HG02943 (cell line): ENCODE data around the gene SH2D5.
"Not testable (repeated sequence)": the region's sequence is repeated elsewhere in the genome, so short reads cannot be mapped to it uniquely, and the experiment has no call there.

Experiments used
- ATAC-seq: cut with Tn5 transposase; IDR thresholded peaks from one replicate; pipeline ENCODE4 v1.9.1; 2021; ENCODE audit warnings: mild to moderate bottlenecking, low read depth, moderate library complexity; ENCODE audit not compliant: unreplicated experiment

SH2D5 gene

DNA sequence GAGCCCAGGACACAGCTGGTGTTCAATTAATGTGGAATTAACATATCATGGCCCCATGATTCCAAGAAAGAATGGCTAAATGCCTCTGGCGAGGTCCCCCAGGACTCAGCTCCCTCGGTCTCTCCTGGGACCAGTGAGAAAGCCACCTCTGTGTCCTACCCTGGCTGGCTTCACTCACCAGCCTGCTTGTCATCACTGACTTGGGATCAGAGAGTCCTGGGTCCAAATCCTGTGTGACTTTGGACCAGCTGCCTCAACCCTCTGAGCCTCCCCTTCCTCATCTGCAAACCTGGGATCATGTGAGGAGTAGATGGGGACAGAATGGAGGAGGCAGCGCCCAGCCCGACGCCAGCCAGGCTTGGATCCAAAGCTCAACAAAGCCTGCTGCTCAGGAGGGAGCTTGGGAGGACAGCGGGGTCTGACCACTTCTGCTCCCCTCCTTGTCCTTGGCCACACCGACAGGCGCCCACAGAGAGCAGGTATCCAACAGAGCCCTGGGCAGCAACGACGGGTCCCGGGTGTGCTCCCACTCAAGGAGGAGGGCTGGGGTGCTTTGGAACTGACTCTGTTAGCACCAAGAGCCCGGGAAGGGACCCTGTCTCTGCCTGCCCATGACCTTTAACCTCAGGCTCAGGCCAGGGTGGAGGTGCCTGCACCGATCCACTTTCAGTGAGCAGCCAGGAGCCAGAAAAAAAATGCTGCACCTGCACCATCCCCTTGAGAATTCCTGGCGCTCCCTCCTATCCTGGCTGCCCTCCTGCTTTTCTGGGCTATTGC lies 3.2 kb downstream of the SH2D5 start:
- ATAC-seq, result no peak

DNA sequence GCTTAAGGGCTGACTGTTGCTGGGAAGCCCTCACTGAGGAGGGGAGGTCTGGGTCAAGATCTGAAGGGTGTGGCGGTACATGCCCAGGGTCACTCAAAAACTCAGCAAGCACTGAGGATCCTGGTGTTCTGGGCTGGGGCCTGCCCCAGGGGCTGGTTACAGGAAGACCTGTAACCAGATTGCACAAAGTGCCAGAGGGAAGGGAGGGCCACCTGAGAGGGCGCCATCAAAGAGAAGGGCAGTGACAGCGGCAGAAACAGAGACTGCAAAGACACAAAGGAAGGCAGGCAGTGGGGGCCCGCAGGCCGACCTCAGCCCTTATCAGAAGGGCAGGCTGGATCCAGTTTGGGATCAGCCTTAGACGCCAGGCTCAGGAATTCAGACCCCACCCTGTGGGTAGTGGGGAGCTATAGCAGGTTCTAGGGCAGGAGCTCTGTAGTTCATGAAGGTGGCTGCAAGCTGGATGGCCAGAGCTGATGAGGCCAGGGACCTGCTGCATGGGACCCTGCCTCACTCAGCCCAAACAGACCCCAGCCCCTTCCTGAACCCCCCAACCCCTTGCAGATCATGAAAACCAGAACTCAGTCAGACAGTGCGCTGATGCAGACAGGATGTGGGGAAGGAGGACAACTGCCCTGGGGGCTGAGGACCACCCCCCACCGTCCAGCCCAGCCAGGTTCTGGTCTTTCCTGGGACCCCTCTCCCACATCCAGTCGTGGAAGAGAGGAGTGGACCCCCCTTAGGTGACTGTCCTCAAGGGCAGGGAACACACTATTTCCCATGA lies 3.9 kb downstream of the SH2D5 start:
- no peak for ATAC-seq

DNA sequence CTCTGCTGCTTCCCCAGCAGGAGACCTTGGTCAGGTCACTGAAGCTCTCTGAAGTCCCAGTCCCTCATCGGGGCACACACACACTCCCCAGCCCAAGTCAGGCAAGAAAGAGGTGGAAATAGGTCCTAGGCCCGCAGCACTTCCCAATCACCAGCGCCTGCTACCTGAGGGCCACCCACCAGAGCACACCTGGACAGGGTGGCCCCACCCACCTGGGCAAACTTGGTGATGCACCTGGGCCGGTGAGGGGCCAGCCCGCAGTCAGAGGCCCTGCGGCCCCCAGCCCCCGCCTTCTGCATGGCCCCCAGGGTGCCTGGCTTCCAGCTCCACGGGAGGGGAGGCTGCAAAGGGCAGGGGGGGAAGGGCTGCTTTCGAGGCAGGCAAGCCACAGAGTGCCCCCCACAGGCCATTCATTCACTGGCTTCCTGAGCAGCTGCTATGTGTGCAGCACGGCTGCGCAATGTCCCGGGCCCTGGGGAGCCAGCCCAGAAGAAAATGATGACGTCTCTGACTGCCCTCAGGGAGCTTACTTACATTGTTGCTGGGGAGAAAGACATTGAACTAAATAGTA lies 4.7 kb downstream of the SH2D5 start:
- ATAC-seq, result no peak

DNA sequence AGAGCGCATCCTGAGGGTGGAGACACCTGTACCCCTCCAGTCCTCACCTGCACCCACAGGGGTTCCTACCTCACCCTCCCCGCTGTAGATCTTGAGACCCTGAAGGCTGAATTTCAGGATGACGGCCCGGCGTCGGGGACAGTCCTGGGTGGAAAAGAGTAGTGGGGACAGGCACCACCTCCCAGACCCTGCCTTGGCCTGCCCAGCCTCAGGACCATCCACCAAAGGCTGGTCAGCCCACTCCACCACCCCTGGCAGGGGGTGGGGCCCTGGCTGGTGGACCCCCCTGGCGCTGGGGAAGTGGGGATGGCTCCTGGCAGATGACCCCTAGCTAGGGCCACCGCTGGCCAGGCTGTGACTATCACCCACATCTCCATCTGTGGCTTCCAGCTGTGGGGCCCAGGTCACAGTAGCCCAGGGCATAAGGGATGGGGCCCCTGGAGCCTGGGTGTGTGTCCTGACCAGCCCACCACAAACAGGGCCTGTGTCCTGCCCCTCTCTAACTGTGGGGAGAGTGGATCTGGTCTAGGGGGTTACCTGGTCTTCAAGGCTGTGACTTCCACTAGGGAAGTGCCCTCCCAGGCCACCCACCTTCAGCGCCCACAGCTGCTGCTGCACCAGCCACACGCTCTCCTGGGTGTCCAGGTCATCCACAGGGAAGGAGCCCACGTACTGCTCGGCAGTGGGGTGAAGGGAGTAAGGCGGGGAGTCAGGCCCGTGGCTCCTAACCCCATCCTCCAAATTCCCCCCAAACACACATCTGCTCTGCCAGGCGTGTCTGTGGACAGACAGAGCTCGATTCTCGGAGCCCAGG lies 5.4 kb downstream of the SH2D5 start:
- ATAC-seq, result no peak

DNA sequence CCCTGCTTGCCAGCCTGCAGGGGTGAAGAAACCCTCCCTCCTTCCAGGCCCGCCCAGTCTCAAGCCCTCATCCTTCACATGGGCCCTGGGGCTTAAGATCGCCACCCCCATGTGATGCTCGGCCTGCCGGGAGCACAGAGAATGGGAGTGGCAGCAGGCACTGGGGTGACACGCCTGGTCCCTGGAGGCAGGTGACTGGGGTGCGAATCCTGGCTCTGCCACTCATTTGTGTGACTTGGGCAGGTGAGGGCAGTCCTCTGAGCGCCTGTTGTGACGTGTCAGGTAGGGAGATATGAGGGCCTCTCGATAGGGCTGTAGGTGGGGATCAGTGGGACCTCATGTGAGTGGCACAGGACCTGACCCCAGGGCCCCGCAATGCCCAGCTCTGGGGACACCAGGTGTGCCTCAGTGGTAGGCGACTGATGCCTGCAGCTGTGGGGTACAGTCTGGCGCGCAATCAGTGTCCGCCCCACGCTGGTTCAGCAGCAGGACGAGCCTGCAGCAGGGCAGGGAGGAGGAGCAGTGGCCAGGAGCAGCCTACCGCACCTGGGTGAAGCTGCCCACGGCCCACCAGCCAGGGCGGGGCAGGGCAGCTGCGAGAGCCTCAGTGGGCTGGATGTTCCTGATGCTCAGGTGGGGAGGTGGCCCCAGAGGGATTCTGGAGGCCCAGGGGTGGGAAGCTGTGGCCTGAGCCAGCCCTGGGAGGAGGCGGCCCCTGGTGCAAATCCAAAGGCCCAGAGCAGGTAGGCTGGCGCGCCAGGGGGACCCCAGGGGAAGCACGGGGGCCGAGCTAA lies 6.2 kb downstream of the SH2D5 start:
- ATAC-seq, result no peak

DNA sequence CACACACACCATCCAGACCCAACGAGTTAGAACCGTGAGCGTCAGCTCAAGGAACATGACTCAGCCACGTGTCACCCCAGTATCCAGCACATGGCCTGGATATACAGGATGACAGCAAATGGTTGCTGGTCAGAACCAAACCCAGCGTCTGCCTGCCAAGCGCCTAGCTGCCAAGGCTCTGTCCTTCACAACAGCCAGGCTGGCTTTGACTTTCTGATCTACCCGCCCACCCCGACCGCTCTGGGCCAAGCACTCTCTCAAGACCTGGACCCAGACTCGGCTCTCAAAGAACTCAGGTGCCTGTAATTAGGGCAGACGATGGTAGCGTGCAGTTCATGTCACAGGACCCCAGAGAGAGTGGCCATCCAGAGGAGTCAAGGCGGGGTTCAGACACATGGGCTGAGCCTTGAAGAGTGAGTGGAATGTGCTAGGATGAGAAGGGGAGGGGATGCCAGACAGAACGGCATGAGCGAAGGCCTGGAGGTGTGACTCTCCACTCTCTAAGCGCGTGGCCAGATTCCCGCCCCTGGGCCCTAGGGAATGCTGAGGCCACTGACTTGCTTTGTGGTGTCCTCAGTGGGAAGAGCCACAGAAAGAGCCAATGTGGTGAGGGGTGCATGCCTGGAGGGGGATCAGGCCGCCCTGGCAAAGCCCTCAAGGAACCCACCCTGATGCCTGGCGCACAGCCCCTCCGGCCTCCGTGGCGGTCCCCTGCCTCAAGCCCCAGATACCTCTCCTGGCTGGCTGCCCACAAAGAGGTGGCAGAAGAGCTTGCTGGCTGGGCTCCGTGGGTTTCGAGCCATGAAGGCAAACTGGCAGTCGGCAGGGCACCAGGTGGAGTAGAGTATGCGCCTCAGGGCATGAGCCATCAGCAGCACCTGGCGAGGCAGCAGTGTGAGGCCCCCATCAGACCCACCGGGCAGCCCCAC lies 7.0 kb downstream of the SH2D5 start:
- ATAC-seq, result no peak

DNA sequence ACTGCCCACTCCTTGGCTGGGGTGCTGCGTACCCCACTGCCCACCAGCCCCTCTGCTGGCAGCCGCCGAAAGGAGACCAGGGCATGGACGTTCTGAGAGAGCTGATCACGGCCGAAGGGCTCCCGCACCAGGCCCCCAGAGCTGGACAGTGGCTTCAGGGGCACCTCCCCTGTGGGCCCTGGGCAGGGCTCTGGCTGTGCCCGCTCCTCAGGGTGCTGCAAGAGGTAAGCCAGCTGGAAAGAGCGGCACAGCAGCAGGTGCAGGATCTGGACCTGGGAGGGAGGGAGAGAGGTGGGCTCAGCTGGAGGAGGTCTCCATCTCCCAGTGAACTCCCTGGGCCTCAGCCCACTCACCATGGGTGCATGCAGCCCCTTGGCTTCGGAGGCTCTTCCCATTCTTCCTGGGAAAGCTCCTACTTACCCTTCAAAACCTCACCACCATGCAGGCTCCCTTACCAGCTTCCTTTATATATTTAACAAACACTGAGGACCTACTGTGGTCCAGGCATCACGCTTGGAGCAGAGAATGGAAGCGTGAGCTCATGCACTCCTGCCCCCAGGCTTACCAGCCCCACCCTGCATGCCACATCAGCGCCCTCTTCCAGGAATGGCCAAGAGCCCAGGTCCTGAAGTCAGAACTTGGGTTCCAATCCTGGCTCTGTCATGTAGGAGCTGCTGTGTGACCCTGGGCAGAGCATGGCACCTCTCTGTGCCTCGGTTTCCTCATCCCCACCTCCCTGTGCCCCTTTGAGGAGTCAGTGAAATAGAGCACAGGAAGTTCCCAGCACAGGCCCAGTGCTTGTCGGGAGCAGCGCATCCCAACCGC lies 7.9 kb downstream of the SH2D5 start:
- no peak for ATAC-seq

DNA sequence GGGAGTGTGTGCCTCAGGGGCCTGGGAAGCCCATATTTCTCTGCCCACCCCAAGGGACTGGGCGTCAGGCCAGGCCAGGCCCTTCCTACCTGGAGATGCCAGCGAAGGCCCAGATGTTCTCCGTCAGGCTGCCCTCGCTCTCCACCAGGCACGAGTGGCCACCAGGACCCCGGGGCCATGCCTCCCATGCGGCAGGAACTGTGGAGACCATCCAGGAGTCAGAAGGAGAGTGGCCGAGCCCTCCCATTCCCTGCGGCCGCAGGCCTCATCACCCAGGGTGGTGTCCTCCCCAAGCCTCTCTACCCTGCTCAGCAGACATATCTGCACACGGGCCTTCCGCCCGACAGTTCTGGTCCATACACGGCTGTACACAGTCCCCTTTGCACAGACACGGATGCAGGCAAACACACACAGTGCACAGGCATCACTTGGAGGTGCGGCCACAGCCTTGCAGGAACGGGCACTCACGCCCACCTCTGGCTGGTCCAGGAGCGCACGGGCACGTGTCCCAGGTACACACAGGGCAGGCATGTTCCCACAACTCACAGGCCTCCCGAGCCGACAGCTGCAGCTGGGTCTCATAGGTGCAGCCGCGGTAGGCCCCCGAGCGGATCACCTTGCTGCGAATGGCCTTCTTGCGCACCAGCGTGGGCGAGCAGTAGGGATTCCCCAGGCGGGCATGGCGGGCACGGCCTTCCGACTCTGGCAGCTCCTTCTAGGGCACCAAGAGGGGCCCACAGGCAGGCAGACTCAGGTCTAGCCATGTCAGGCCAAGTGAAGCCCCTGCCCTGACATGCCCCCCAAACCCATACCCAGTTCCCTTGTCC lies 8.8 kb downstream of the SH2D5 start:
- ATAC-seq, result no peak

DNA sequence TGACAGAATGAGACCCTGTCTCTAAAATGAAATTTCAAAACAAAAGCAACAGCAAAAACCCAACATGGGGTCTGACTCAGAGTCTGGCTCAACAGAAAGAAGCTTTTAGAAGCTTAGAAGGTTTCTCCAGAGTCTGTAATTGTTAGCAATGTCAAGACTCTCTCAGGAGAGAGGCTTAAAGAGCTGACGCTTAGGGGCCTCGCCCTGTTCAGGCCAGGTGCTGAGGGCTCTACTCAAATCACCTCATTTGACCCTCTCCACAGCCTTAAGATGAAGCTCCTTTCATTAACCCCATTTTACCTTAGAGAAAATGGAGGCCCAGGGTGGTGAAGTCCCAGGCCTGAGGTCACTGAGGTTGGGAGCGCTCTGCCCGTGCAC lies 9.4 kb downstream of the SH2D5 start:
- ATAC-seq, result no peak

DNA sequence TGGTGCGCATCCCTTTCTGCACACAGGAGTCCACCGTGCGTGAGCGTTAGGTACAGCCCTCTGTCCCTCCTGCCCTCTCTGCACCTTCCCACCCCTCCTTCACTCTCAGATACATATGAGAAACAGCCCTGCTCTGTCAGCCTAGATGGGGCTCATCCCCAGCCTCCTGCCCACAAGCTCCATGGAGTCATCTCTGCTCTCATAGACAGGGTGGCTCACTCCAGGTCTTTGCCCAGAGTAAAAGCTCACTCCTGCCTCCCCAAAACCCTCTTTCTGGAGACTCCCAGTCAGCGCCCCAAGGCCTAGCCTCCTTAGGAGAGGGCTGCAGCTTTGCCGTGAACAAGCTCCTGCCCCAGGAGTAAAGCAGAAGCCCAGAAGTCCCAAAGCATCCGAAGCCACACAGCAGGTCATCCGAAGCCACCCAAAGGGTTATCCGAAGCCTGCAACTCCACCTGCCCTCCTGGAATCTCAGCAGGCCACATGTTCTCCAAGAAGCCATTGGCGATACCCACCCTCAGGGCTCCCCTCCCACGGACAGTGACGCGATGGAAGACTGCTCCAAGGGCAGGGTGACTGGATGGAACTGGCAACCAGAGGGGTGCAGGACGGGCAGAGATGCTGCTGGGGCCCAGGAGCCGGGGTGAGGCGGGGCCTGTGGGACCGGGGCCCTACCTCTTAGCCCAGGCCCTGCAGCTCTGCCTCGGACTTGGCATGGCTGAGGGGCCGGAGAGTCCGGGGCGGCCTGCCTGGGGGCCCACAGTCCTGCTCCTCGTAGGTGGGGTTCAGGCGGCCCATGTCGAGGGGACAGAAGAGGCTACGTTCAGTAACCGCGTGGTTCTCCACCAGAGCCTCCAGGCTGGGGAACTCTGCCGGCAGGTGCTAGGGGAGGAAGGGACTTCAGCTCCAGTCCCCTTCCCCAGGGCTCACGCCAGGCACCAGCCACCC lies 11.1 kb downstream of the SH2D5 start:
- no peak for ATAC-seq

DNA sequence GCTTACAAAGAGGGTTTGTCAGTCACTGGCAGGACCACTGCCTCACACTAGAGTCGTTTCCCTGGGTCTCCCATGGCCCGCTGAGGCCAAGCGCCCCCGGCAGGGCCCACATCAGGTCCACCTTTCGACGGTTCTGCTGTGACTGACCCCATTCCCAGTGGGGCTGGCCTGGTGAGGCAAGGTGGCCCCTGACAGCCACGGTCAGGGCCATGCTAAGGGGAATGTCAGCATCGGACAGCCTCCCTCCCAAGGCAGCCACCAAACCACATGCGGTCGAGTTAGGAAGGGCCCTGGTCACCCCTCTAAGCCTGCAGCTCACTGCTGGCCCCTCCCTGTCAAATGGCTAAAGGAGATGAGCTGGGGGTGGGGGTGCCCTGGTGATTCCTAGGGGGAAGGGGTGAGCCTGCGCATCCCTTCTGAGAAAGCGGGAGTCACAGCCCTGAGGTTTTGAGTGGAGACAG lies 11.8 kb downstream of the SH2D5 start:
- no peak for ATAC-seq

DNA sequence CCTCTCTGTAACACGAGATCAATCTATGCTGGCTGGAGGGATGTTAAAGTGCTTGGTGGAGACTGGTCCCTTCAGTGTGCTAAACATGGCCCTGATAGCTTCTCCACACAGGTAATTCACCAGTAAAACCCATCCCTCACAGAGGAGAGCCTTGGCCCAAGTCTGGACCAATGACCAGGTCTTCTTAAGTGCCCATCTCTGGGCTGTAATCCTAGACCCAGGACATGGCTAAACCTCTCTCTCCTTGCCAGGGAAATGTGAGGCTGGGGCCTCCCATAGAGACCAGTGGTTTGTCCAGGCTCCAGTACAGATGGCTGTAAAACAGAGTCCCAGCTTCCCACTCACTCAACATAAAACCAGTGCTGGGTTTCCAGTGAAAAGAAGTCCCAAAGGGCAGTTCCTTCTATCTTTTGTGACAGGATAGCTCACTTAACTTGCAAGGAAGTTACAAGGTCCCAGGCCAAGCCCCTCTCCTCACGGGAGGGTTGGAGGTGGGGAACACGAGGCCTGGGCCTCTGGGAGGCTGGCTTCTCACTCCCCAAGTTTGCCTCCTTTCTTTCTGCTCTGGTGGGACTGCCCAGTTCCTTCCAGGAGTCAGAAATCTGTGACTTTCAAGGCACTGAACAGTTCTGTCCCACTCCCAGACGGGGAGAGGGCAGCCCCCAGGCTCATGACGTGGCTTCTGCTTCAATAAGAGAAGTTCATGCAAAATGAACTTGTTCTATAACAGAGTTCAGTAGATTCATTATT lies 12.5 kb downstream of the SH2D5 start:
- ATAC-seq, result no peak

DNA sequence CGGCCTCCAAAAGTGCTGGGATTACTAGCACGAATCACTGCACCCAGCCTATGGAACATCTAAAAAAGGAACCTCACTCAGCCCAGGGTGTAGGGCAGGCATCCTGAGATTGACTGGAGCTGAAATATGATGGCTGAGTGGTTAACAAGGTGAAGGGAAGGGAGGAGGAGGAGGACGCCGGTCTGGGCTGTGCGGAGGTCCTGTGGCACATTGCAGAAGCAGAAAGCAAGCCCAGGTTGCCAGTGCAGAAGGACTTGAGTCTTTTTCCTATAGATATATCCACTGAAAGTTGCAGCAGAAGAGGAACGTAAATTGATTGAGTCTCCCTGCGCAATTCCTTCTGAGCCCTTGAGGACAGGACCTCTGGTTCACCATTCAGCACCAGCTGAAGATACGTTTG lies 13.2 kb downstream of the SH2D5 start:
- no peak for ATAC-seq

DNA sequence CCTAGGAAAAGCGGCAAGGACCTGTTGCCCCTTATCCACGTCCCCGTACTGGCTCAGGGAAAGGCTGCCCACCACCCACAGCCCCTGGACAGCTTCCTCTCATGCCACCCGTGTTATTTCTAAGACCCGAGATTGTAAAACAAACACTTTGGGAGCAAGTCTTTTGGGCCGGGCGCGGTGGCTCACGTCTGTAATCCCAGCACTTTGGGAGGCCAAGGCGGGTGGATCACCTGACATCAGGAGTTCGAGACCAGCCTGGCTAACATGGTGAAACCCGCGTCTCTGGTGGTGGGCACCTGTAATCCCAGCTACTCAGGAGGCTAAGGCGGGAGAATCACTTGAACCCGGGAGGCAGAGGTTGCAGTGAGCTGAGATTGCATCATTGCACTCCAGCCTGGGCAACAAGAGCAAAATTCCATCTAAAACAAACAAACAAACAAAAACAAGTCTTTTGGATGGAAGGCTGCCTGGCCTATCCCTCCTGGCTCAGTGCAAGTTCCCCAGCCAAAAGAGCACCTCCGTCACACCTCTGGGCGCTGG lies 14.1 kb downstream of the SH2D5 start:
- ATAC-seq, result not testable (repeated sequence)
